Thyroid gland (tissue), 4 donors: ENCODE data around the gene OTP.

Experiments used
- CTCF ChIP-seq, 6 experiments: fragments of 200-600 bp in 3 of 6; fragments of 450-650 bp in 3 of 6; sonication (generic) in 3 of 6; IDR thresholded peaks; one replicate each; pipeline ENCODE4 v1.5.1; 2016 to 2019; ENCODE audit warnings: antibody characterized with exemption in 6 of 6, mild to moderate bottlenecking in 2 of 6, inconsistent platforms in 1 of 6, moderate library complexity in 1 of 6
- POLR2A ChIP-seq, 2 donors: fragments of 450-650 bp; IDR thresholded peaks; one replicate each; pipeline ENCODE4 v1.6.1; 2017; ENCODE audit warnings: antibody characterized with exemption in 2 of 2, mild to moderate bottlenecking in 2 of 2, moderate library complexity in 1 of 2

- TF ChIP-seq CTCF (IDR thresholded peaks at IDR 0.05) = no peak
- TF ChIP-seq POLR2A (IDR thresholded peaks at IDR 0.05) = no peak
Observed at GRCh38 chr5:77616920-77617319, 21.6 kb downstream of the OTP start.
